Left lung (tissue), 14 donors: Measurements from ENCODE around the gene NDUFA7. TPM values are rescaled to one million over a fixed set of nuclear protein-coding genes. Genes with fewer than 3 reads are reported as not detected.
A peak's percentile ranks its signal among the peaks of the same experiment; 100 is the strongest.

Experiments
- ATAC-seq: fragments of 200-7000 bp; cut with Tn5 transposase; one replicate; pipeline ENCODE4 v1.9.1; 2020; ENCODE audit warnings: moderate library complexity
- DNase-seq, 4 donors: peaks; one replicate each; pipeline ENCODE4 v3.0.0-alpha.2; 2013 to 2020
- H3K27ac ChIP-seq, 2 donors: fragments of 200-600 bp; sonication (generic) in 1 of 2; one replicate each; pipeline versions ENCODE4 v1.5.0 to v1.8.0; 2020 to 2021
- H3K27me3 ChIP-seq, 2 donors: fragments of 200-600 bp; sonication (generic) in 1 of 2; one replicate each; pipeline versions ENCODE4 v1.5.0 to v1.8.0; 2020 to 2021
- H3K36me3 ChIP-seq, 2 donors: fragments of 200-600 bp; sonication (generic) in 1 of 2; one replicate each; pipeline versions ENCODE4 v1.5.0 to v1.8.0; 2020 to 2021
- H3K4me1 ChIP-seq, 2 donors: fragments of 200-600 bp; one replicate each; pipeline ENCODE4 v1.8.0; 2021
- H3K4me3 ChIP-seq, 2 donors: fragments of 200-600 bp; sonication (generic) in 1 of 2; one replicate each; pipeline versions ENCODE4 v1.5.0 to v1.8.0; 2020 to 2021; ENCODE audit warnings: mild to moderate bottlenecking in 1 of 2
- H3K9me3 ChIP-seq, 2 donors: fragments of 200-600 bp; sonication (generic) in 1 of 2; one replicate each; pipeline versions ENCODE4 v1.5.0 to v1.8.0; 2020 to 2021
- intact Hi-C, 2 donors: fragments of 100-400 bp; cut with DNase I; formaldehyde crosslinking; loops; one replicate each; pipeline versions ENCODE4 v1.11.2 to v1.14.2; 2022
- long read RNA-seq, 12 donors: library from polyadenylated mRNA in 2 of 12; unstranded in 2 of 12; transcript quantifications; one replicate each; pipeline ENCODE4 v2.0.0 and lab custom pipeline, GENCODE V29; 2019 to 2026
- polyA plus RNA-seq, 6 donors: library from polyadenylated mRNA; unstranded; fragments of 120-200 nt; gene quantifications; one replicate each; pipeline ENCODE4 v1.2.1, GENCODE V29; 2013; ENCODE audit not compliant: insufficient read length in 6 of 6
- total RNA-seq, 2 donors: library from RNA; stranded (reverse); fragmentation: NEBNext Ultra II Directional; extraction: Animal tissue kit (Norgen Biotek cat#: 25700); gene quantifications; one replicate each; pipeline ENCODE4 v1.2.1, GENCODE V29; 2021
- TF ChIP-seq, protein P1 (sequence below), 2 donors: fragments of 200-600 bp; sonication (generic) in 1 of 2; IDR thresholded peaks; one replicate each; pipeline versions ENCODE4 v1.5.0 to v1.8.0; 2021; ENCODE audit warnings: antibody characterized with exemption in 2 of 2
- donor health status: DM: no; HTN: yes; CAD: no.
- donor health status: DM: no; HTN: no; CAD: no.

NDUFA7 gene
- total RNA-seq (10 to 100 TPM; 38.7 to 40.8 TPM), polyA plus RNA-seq (10 to 100 TPM; 32.0 to 51.6 (median 37.7) TPM)
- long read RNA-seq, donor 1, transcript NDUFA7-201 (4 exons, 601 nt), result major isoform, 79 of 91 reads
- long read RNA-seq, donor 1, transcript NDUFA7-205 (2 exons, 547 nt), result minor isoform, 6 of 91 reads
- long read RNA-seq, donor 1, partial matches to known transcripts, result 6 of 91 reads
- long read RNA-seq, donor 1, other reads (novel, unspliced or antisense), result 0 of 91 reads
- long read RNA-seq, donor 2, transcript NDUFA7-201 (4 exons, 601 nt), result major isoform, 59 of 73 reads
- long read RNA-seq, donor 2, transcript NDUFA7-205 (2 exons, 547 nt), result minor isoform, 12 of 73 reads
- long read RNA-seq, donor 2, partial matches to known transcripts, result 0 of 73 reads
- long read RNA-seq, donor 2, other reads (novel, unspliced or antisense), result 0 of 73 reads
- long read RNA-seq, donor 3, transcript NDUFA7-201 (4 exons, 601 nt), result major isoform, 55 of 57 reads
- long read RNA-seq, donor 3, partial matches to known transcripts, result 0 of 57 reads
- long read RNA-seq, donor 3, other reads (novel, unspliced or antisense), result 0 of 57 reads
- long read RNA-seq, donor 4, transcript NDUFA7-201 (4 exons, 601 nt), result major isoform, 86 of 91 reads
- long read RNA-seq, donor 4, partial matches to known transcripts, result 3 of 91 reads
- long read RNA-seq, donor 4, other reads (novel, unspliced or antisense), result 0 of 91 reads
- long read RNA-seq, donor 5, transcript NDUFA7-201 (4 exons, 601 nt), result major isoform, 54 of 60 reads
- long read RNA-seq, donor 5, transcript NDUFA7-205 (2 exons, 547 nt), result minor isoform, 5 of 60 reads
- long read RNA-seq, donor 5, partial matches to known transcripts, result 0 of 60 reads
- long read RNA-seq, donor 5, other reads (novel, unspliced or antisense), result 0 of 60 reads
- long read RNA-seq, donor 6, transcript NDUFA7-201 (4 exons, 601 nt), result major isoform, 67 of 81 reads
- long read RNA-seq, donor 6, transcript NDUFA7-205 (2 exons, 547 nt), result minor isoform, 5 of 81 reads
- long read RNA-seq, donor 6, partial matches to known transcripts, result 8 of 81 reads
- long read RNA-seq, donor 6, other reads (novel, unspliced or antisense), result 0 of 81 reads
- long read RNA-seq, donor 7, transcript NDUFA7-201 (4 exons, 601 nt), result major isoform, 18 of 22 reads
- long read RNA-seq, donor 7, partial matches to known transcripts, result 0 of 22 reads
- long read RNA-seq, donor 7, other reads (novel, unspliced or antisense), result 0 of 22 reads
- long read RNA-seq, donor 8, transcript NDUFA7-201 (4 exons, 601 nt), result major isoform, 26 of 30 reads
- long read RNA-seq, donor 8, partial matches to known transcripts, result 0 of 30 reads
- long read RNA-seq, donor 8, other reads (novel, unspliced or antisense), result 0 of 30 reads
- long read RNA-seq, donor 9, partial matches to known transcripts, result 0 of 1 reads
- long read RNA-seq, donor 9, other reads (novel, unspliced or antisense), result 0 of 1 reads
- long read RNA-seq, donor 10, transcript NDUFA7-201 (4 exons, 601 nt), result major isoform, 47 of 50 reads
- long read RNA-seq, donor 10, partial matches to known transcripts, result 1 of 50 reads
- long read RNA-seq, donor 10, other reads (novel, unspliced or antisense), result 1 of 50 reads
- long read RNA-seq, donor 11, result 0 reads
- long read RNA-seq, donor 12, transcript NDUFA7-201 (4 exons, 601 nt), result major isoform, 40 of 42 reads
- long read RNA-seq, donor 12, partial matches to known transcripts, result 0 of 42 reads
- long read RNA-seq, donor 12, other reads (novel, unspliced or antisense), result 0 of 42 reads

DNA sequence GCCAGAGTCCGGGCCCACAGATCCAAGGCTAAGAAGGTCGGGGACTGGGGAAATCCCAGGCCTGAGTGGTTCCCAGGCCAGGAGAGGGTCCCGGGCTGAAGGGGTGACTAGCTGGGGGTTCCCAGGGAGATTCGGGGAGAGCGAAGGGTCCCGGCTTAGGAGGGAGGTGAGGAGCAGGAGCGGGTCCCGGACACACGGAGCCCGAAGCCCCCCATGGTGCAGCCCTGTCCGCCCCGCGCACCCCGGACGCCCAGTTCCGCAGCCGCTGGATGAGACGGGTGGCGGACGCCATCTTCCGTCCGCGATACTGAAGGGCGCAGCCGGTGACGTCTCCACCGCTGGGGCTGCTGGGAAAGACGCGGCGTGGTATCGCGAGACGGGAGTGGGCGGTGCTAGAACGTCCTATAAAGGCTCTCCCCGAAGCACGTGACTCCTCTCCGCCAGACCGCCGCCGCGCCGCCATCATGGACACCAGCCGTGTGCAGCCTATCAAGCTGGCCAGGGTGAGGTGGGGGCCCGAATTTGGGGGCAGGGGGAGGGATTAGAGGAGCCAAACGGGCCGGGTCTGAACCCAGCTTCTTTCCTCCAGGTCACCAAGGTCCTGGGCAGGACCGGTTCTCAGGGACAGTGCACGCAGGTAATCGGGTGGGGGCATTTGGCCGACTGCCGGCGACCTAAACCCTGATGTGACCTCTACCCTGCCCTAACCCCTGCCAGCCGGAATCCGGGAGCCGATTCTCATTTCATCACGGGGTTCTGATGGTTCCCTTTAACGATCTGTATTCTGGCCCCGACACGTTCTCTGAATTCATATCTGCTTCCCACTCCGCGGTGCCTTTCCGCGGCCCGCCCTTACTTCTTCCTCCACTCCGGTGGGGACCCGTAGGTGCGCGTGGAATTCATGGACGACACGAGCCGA, at the start of gene NDUFA7, which contains the start of gene RPS28:
Gene NDUFA7 (minus strand): TSS at position 309 of the 919 bp plus-strand sequence. CDS start 17 bp downstream, at position 292.
Gene RPS28 (plus strand): TSS at position 430 of the 919 bp plus-strand sequence. CDS start 35 bp downstream, at position 465.
- Histone ChIP-seq H3K9me3 (no peaks in the 10 kb centered on the region), H3K4me1 (peaks cover 23 to 38% of the 10 kb centered on the region in 2 donors), H3K27me3 (no peaks in the 10 kb centered on the region), H3K4me3 (peak within 1 kb of the TSS; percentile 85 to 98), H3K27ac (peak within 1 kb of the TSS; percentile 87 to 88), H3K36me3 (peaks cover 0 to 26% of the 10 kb centered on the region in 2 donors)
- TF ChIP-seq, protein P1, sequence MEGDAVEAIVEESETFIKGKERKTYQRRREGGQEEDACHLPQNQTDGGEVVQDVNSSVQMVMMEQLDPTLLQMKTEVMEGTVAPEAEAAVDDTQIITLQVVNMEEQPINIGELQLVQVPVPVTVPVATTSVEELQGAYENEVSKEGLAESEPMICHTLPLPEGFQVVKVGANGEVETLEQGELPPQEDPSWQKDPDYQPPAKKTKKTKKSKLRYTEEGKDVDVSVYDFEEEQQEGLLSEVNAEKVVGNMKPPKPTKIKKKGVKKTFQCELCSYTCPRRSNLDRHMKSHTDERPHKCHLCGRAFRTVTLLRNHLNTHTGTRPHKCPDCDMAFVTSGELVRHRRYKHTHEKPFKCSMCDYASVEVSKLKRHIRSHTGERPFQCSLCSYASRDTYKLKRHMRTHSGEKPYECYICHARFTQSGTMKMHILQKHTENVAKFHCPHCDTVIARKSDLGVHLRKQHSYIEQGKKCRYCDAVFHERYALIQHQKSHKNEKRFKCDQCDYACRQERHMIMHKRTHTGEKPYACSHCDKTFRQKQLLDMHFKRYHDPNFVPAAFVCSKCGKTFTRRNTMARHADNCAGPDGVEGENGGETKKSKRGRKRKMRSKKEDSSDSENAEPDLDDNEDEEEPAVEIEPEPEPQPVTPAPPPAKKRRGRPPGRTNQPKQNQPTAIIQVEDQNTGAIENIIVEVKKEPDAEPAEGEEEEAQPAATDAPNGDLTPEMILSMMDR (IDR thresholded peaks at IDR 0.05), result peak in 1 of 2 donors; percentile 23
- ATAC-seq (peak; percentile 95), DNase-seq (peak; percentile 97 to 99 (median 98))
- intact Hi-C loops, result no loop called here

DNA sequence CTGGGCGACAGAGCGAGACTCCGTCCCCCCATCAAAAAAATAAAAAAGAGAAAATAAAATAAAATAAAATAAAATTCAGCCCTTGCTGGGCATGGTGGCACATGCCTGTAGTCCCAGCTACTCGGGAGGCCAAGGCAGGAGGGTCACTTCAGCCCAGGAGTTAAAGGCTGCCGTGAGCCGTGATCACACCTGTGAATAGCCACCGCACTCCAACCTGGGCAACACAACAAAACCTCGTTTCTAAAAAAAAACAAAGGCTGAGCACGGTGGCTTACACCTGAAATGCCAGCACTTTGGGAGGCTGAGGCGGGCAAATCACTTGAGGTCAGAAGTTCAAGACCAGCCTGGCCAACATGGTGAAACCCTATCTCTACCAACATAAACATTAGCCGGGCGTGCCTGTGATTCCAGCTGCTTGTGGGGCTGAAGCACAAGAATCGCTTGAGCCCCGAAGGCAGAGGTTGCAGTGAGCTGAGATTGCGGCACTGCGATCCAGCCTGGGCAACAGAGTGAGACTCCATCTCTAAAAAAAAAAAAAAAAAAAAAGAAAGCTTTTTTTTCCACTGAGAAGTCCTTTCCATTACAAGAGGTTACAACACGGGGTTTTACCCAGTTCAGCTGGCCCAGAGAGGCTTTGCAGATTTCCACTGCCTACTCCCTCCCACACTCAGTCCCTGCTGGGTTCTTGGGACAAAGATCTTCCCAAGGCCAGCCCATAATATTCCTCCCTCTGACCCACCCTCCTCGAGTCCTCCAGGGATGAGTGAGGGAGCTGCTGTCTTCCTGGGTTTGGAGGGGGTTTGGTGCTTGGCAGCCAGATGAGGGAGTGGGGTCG, 49.2 kb upstream of the NDUFA7 start:
- TF ChIP-seq, protein P1 (IDR thresholded peaks at IDR 0.05), result no peak
- ATAC-seq (no peak), DNase-seq (no peak)
- Histone ChIP-seq H3K4me3 (no peak overlapping the region), H3K27ac (no peak overlapping the region), H3K36me3 (peaks cover 0 to 18% of the 10 kb centered on the region in 2 donors), H3K4me1 (peaks cover 10 to 27% of the 10 kb centered on the region in 2 donors), H3K27me3 (peaks cover 0 to 25% of the 10 kb centered on the region in 2 donors), H3K9me3 (no peaks in the 10 kb centered on the region)
- intact Hi-C loops, result no loop called here

DNA sequence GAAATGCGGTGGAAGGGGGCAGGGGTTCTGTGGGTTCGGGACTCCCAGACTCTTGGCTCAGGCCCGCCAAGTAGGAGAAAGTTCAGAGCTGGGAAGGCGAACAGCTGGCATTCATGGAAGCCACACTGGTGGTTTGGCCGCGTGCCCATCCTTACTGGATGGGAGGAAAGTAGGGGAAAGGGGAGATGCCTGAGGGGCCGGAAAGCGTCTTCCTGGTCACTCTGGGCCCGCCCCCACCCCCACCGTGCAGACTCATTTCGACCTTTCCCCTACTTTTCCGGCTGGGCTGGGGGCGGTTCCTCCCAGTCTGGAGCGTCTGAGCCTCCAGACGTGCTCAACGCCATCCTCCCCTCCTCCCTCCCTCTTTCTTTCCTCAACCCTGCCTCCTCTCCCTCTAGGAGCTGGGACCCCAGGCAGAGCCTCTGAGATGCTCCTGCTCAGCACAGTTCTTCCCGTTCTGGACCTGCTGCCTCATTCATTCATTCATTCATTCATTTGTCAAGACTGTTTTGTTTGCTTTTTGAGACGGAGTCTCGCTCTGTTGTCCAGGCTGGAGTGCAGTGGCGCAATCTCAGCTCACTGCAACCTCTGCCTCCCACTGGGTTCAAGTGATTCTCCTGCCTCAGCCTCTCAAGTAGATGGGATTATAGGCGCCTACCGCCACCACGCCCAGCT, 46.3 kb upstream of the NDUFA7 start:
- peak; percentile 59 for ATAC-seq
- H3K27ac ChIP-seq, result peak overlapping the region in 1 of 2 donors; percentile 41
- TF ChIP-seq, protein P1 (IDR thresholded peaks at IDR 0.05), result no peak
- peaks cover 0 to 5% of the 10 kb centered on the region in 2 donors for H3K36me3 ChIP-seq
- intact Hi-C loops, result no loop called here
- DNase-seq, result peak; percentile 84 to 97 (median 86)
- no peaks in the 10 kb centered on the region for H3K9me3 ChIP-seq
- H3K27me3 ChIP-seq, result peaks cover 0 to 54% of the 10 kb centered on the region in 2 donors
- H3K4me3 ChIP-seq, result no peak overlapping the region
- H3K4me1 ChIP-seq, result peaks cover 24 to 55% of the 10 kb centered on the region in 2 donors
